Adrenal gland (tissue), 5 donors: ENCODE results near the gene SLC27A5.
"Not testable (repeated sequence)": the region's sequence is repeated elsewhere in the genome, so short reads cannot be mapped to it uniquely, and the experiment has no call there.

Source experiments
- CTCF ChIP-seq, 6 experiments: fragments of 450-650 bp in 4 of 6; fragments of 200-600 bp in 2 of 6; sonication (generic) in 1 of 6; IDR thresholded peaks; 1 replicate in 5 of 6; 2 replicates in 1 of 6; pipeline versions ENCODE4 v1.5.1 to v1.8.0; 2016 to 2021; ENCODE audit warnings: antibody characterized with exemption in 6 of 6, mild to moderate bottlenecking in 2 of 6, moderate library complexity in 1 of 6
- POLR2A ChIP-seq, 2 donors: fragments of 450-650 bp; IDR thresholded peaks; one replicate each; pipeline ENCODE4 v1.6.1; 2017; ENCODE audit warnings: antibody characterized with exemption in 2 of 2, mild to moderate bottlenecking in 2 of 2, moderate library complexity in 1 of 2
- donor health status: DM: no; HTN: no; CAD: no.

- not testable (repeated sequence) for TF ChIP-seq CTCF, POLR2A (IDR thresholded peaks at IDR 0.05)
Measured at GRCh38 chr19:58484349-58484748, 27.4 kb downstream of the SLC27A5 start.
